Measurements from ENCODE around the gene SLC28A2.
"Not testable (repeated sequence)": the region's sequence is repeated elsewhere in the genome, so short reads cannot be mapped to it uniquely, and the experiment has no call there.

Gene SLC28A2

GRCh38 chr15:45306105-45306504 is 54.1 kb downstream of the SLC28A2 start:
- H3K4me3 ChIP-seq (ENCODE audit: low read length), result no peak overlapping the region
- DNase-seq (ENCODE audit: low read depth), result no peak
- TF ChIP-seq, protein P1, sequence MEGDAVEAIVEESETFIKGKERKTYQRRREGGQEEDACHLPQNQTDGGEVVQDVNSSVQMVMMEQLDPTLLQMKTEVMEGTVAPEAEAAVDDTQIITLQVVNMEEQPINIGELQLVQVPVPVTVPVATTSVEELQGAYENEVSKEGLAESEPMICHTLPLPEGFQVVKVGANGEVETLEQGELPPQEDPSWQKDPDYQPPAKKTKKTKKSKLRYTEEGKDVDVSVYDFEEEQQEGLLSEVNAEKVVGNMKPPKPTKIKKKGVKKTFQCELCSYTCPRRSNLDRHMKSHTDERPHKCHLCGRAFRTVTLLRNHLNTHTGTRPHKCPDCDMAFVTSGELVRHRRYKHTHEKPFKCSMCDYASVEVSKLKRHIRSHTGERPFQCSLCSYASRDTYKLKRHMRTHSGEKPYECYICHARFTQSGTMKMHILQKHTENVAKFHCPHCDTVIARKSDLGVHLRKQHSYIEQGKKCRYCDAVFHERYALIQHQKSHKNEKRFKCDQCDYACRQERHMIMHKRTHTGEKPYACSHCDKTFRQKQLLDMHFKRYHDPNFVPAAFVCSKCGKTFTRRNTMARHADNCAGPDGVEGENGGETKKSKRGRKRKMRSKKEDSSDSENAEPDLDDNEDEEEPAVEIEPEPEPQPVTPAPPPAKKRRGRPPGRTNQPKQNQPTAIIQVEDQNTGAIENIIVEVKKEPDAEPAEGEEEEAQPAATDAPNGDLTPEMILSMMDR (conservative IDR thresholded peaks at IDR 0.05; ENCODE audit: low read depth, low read length), result no peak

- H3K4me3 ChIP-seq (ENCODE audit: low read length), result no peak overlapping the region
- TF ChIP-seq, protein P1 (conservative IDR thresholded peaks at IDR 0.05; ENCODE audit: low read depth, low read length), result peak; percentile 54
- peak; percentile 13 for DNase-seq (ENCODE audit: low read depth)
These were observed 55.3 kb downstream of the SLC28A2 start for GRCh38 chr15:45307230-45307924.

DNA sequence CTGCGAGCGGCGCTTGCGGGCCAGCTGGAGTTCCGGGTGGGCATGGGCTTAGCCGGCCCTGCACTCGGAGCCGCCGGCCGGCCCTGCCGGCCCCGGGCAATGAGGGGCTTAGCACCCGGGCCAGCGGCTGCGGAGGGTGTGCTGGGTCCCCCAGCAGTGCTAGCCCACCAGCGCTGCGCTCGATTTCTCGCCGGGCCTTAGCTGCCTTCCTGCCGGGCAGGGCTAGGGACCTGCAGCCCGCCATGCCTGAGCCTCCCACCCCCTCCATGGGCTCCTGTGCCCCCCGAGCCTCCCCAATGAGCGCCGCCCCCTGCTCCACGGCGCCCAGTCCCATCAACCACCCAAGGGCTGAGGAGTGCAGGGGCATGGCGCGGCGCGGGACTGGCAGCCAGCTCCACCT is 62.1 kb downstream of the SLC28A2 start:
- DNase-seq (ENCODE audit: low read depth); H3K4me3 ChIP-seq (ENCODE audit: low read length): not testable (repeated sequence)

GRCh38 chr15:45314960-45315359 is 62.9 kb downstream of the SLC28A2 start:
- no peak for DNase-seq (ENCODE audit: low read depth)
- TF ChIP-seq, protein P1 (conservative IDR thresholded peaks at IDR 0.05; ENCODE audit: low read depth, low read length), result peak; percentile 17
- H3K4me3 ChIP-seq (ENCODE audit: low read length), result no peak overlapping the region

DNA sequence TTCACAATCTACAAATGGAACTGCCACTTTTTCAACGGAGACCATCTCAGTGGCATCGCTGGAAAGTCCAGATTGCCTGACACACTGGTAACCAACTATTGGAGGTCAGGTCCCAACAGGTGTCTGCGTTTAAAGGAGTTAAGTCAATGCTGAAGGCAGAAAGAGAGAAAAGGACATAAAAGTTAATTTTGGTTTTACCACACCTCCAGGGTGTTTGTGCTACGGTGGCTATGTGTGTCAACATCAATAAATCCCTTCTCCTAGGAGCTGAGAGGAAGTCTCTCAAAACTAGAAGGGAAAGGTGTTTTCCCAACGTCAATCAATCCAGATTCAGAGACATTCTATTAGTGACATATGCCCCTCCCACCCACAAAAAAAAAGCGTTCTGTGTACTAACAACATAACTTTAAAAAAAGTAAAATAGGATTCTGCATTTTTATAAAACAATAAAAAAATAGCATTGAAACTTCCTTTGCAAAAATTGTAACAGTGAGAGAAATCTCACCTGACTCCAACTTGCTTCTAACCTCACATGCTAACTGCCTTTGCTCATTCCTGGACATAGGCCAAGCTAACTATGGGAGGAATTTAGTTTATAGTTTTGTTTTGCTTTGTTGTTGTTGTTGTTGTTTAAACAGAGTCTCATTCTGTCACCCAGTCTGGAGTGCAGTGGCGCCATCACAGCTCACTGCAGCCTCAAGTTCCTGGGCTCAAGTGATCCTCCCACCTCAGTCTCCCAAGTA is 67.6 kb downstream of the SLC28A2 start:
- no peak overlapping the region for H3K4me3 ChIP-seq (ENCODE audit: low read length)
- no peak for DNase-seq (ENCODE audit: low read depth)
- TF ChIP-seq, protein P1 (conservative IDR thresholded peaks at IDR 0.05; ENCODE audit: low read depth, low read length), result no peak

DNA sequence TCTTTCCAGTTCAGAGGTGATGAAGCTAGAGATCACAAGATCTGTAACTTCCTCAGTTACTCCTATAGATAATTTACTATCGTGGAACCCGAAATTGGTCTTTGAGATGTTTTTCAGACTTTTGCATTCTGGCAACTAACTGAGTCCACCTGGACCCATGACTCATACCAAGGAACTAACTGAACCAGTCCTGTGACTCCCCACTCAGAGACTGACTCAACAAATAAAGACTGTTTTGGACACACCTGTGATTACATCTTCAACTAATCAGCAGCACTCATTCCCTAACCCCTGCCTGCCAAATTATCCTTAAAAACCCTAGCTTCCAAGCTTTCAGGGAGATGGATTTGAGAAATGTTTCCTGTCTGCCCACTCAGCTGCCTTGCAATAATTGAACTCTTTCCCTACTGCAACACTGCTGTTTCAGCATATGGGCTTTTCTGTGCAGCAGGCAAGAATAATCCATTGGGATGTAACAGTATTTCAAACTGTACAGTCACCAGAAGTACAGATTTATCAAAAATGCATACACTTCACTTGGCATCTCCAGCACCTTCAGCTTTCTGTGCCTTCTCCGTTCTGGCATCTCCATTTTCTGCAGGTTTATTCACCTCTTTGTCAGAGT is 68.7 kb downstream of the SLC28A2 start:
- DNase-seq (ENCODE audit: low read depth), result no peak
- no peak overlapping the region for H3K4me3 ChIP-seq (ENCODE audit: low read length)
- TF ChIP-seq, protein P1 (conservative IDR thresholded peaks at IDR 0.05; ENCODE audit: low read depth, low read length), result no peak

GRCh38 chr15:45326280-45326679 is 74.2 kb downstream of the SLC28A2 start:
- DNase-seq (ENCODE audit: low read depth), result no peak
- H3K4me3 ChIP-seq (ENCODE audit: low read length), result no peak overlapping the region
- TF ChIP-seq, protein P1 (conservative IDR thresholded peaks at IDR 0.05; ENCODE audit: low read depth, low read length), result no peak
